SIG-M5 treated with dmso at 0.1 percent for 504 hours (cell line): ENCODE results near the gene ADD1.

Experiments used
- DNase-seq: peaks from one replicate; lab custom pipeline; 2025; ENCODE audit not compliant: unreplicated experiment; lab: John Stamatoyannopoulos, UW

Gene ADD1

GRCh38 chr4:2843263-2843940 is at the start of gene ADD1:
ADD1 (plus strand) TSS chr4:2843844; CDS start chr4:2875916, 32,072 bp downstream.
- DNase-seq, result peak; percentile 72

- DNase-seq, result no peak
These were observed 49.0 kb upstream of the ADD1 start for GRCh38 chr4:2794486-2795299.

GRCh38 chr4:2795300-2795892 is 48.2 kb upstream of the ADD1 start:
- DNase-seq, result no peak

- DNase-seq, result peak; percentile 48
These were observed 47.5 kb upstream of the ADD1 start for GRCh38 chr4:2795893-2796848.

- DNase-seq, result no peak
These were observed 46.6 kb upstream of the ADD1 start for GRCh38 chr4:2796849-2797544.

GRCh38 chr4:2797545-2798305 is 45.9 kb upstream of the ADD1 start:
- DNase-seq, result no peak

- DNase-seq, result peak; percentile 39
These were observed 45.0 kb upstream of the ADD1 start for GRCh38 chr4:2798399-2799223.

- peak; percentile 49 for DNase-seq
These were observed 44.3 kb upstream of the ADD1 start for GRCh38 chr4:2799224-2799911.

GRCh38 chr4:2799971-2800690 is 43.5 kb upstream of the ADD1 start:
- no peak for DNase-seq

- peak; percentile 85 for DNase-seq
These were observed 42.7 kb upstream of the ADD1 start for GRCh38 chr4:2800691-2801596.

- DNase-seq, result no peak
These were observed 40.8 kb upstream of the ADD1 start for GRCh38 chr4:2802618-2803531.

GRCh38 chr4:2803624-2804448 is 39.8 kb upstream of the ADD1 start:
- DNase-seq, result peak; percentile 70

GRCh38 chr4:2804449-2804972 is 39.1 kb upstream of the ADD1 start:
- no peak for DNase-seq

GRCh38 chr4:2804973-2805501 is 38.6 kb upstream of the ADD1 start:
- no peak for DNase-seq
